ENCODE results near the gene AMPD2.

AMPD2 gene

DNA sequence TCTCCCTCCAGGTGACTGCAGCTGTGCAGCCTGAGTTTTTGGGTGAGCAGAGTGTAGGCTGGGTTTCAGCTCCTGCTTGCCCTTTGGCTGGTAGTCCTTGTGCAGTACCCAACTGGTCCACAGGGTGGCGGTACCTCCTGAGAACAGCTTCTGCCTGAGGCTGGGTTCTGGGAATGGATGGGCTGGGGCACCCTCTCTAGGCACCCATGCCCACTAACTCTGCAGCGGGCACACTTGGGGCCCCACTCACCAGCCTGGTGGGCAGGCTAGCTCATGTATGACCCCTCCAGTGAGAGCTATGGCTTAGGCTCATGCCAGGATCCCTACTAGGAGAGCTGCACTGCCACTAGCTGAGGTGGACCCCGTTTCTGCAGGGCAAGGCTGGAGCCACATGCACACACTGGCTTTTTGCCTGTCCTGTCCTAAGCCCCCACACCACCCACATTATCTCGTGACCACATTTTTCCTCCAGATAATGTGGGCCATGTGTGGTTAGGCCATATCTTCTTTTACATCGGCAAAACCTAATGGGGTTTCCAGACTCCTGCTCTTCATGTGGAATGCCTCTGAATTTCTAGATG is 20.7 kb downstream of the AMPD2 start:
- DNase-seq (ENCODE audit: insufficient read length, low spot score) (no peak), FAIRE-seq (no peak)
- TF ChIP-seq, protein P1, sequence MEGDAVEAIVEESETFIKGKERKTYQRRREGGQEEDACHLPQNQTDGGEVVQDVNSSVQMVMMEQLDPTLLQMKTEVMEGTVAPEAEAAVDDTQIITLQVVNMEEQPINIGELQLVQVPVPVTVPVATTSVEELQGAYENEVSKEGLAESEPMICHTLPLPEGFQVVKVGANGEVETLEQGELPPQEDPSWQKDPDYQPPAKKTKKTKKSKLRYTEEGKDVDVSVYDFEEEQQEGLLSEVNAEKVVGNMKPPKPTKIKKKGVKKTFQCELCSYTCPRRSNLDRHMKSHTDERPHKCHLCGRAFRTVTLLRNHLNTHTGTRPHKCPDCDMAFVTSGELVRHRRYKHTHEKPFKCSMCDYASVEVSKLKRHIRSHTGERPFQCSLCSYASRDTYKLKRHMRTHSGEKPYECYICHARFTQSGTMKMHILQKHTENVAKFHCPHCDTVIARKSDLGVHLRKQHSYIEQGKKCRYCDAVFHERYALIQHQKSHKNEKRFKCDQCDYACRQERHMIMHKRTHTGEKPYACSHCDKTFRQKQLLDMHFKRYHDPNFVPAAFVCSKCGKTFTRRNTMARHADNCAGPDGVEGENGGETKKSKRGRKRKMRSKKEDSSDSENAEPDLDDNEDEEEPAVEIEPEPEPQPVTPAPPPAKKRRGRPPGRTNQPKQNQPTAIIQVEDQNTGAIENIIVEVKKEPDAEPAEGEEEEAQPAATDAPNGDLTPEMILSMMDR (IDR thresholded peaks at IDR 0.05; ENCODE audit: insufficient read depth, missing control alignments): peak; percentile 68

DNA sequence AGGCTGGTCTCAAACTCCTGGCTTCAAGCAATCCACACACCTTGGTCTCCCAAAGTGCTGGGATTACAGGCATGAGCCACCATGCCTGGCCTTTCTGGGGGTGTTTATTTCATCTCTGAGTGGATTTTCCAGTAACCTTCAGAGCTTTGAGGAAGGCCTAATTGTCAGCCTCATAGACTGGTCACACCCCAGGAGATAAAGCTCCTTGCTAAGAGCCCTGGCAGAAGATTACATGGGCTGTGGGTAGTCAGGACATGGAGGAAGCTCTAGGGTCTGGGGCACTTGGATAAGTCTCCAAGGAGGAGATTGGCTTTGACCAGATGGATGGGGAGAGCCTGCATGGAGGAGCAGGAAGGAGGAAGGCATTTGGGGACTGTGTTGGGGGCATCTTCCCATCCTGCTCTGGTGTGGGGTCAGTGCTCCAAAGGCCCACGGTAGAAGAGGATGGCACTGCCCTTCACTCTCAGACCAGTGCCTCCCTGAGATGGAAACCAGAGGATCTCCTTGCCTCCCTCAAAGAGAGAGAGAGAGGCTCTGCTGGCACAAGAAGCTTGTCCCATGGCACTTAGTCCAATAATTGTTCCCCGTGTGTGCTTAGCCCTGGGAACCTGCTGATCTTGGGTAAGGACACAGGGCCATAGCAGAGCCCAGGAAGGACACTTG is 21.6 kb downstream of the AMPD2 start:
- TF ChIP-seq, protein P1 (IDR thresholded peaks at IDR 0.05; ENCODE audit: insufficient read depth, missing control alignments): no peak
- no peak for FAIRE-seq
- no peak for DNase-seq (ENCODE audit: insufficient read length, low spot score)

DNA sequence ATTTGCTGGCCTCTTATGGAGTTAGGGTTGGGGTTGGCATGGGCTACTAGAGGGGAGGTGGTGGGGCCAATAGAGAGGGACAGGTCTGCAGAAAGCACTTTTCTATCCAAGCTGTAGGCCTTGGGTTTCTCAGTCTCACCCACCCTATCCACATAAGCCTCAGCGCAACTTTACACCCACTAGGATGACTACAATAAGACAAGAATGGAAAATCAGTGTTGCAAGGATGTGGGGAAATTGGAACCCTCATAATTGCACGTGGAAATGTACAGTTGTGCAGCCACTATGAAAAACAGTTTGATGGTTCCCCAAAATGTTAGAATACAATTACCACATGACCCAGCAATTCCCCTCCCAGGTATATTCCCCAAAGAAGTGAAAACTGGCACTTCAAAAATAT is 22.2 kb downstream of the AMPD2 start:
- DNase-seq (ENCODE audit: insufficient read length, low spot score) (no peak), FAIRE-seq (no peak)
- TF ChIP-seq, protein P1 (IDR thresholded peaks at IDR 0.05; ENCODE audit: insufficient read depth, missing control alignments): no peak

DNA sequence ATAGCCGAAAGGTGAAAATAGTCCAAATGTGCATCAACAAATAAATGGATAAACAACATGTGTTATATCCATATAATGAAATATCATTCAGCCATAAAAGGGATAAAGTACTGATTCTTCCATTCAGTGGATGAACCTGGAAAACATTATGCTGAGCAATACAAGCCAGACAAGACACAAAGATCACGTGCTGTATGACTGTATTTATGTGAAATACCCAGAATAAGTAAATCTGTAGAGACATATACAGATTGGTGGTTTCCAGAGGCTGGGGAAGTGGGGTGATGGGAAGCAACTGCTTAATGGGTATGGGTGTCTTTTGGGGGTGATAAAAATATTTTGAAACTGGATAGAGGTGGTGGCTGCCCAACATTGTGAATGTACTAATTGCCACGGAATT is 23.0 kb downstream of the AMPD2 start:
- TF ChIP-seq, protein P1 (IDR thresholded peaks at IDR 0.05; ENCODE audit: insufficient read depth, missing control alignments): no peak
- FAIRE-seq (no peak), DNase-seq (ENCODE audit: insufficient read length, low spot score) (no peak)

DNA sequence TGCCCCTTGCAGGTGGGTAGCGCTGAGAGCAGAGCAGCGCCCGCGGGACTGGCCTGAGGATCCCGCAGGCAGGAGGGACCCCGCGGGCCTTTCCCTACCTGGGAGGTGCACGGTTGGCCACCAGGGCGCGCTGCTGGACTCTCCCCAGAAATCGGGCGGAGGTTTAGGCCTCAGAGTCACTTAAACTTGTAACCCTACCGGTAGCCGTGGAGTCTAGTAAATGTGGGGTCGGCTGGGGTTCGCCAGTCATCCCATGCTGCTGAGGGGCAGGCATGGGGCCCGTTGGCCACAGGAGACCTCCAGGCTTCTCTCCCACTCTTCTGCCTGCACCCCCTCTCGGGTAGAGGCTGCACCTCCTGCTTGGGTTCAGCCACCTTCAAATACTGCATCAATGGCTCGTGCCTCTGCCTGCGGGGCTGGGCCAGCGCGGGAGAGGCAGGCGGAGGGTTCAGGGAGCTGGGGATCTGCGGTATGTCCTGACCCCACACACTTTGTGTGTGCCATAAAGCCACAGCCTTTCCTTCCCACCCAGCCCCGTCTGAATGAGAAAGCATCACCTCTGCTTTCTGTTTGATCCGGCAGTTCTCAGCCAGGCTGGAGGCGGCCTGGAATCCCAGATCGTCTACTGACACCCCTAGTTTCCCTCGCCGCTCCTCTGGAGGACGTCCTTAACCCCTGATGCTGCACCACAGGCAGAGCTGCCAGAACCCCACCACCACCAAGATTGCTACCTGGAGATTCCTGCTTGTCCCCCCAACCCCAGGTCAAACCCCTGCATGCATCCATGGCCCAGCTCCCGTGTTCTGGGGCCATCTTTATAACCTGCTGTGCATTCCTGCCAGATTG is 24.0 kb downstream of the AMPD2 start:
- TF ChIP-seq, protein P1 (IDR thresholded peaks at IDR 0.05; ENCODE audit: insufficient read depth, missing control alignments): peak; percentile 72
- DNase-seq (ENCODE audit: insufficient read length, low spot score) (no peak), FAIRE-seq (no peak)

DNA sequence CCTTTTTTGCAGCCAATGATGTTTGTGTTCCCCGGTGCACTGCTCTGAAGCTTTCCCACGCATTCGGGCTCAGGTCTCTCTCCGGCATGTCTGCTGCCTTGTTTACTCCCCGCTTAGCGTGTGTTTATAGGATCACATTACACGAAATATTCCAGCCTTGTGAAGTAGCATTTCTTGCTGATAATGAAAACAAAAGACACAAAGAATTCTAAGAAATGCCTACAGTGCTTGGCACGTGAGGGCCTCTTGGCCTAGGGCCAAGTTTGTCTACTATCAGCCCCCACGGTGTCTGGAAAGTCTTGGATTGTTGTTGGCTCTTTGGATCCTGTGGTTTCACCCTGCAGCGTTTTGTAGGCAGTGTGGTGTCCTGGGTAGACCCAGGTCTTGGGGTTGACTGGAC is 25.0 kb downstream of the AMPD2 start:
- FAIRE-seq (no peak), DNase-seq (ENCODE audit: insufficient read length, low spot score) (no peak)
- TF ChIP-seq, protein P1 (IDR thresholded peaks at IDR 0.05; ENCODE audit: insufficient read depth, missing control alignments): no peak
